Right atrium auricular region (tissue), 2 donors: ENCODE measurements around the gene UBL7. TPM values are rescaled to one million over a fixed set of nuclear protein-coding genes. Genes with fewer than 3 reads are reported as not detected.

Experiments used
- DNase-seq: peaks from one replicate; pipeline ENCODE4 v3.0.0-alpha.2; 2019; ENCODE audit warnings: low spot score
- H3K27ac ChIP-seq, 2 donors: fragments of 200-600 bp; sonication (generic); 1 replicate in 1 of 2; 2 replicates in 1 of 2; pipeline ENCODE4 v1.5.1; 2016 to 2019
- H3K27me3 ChIP-seq, 2 donors: fragments of 200-600 bp; sonication (generic); one replicate each; pipeline versions ENCODE4 v1.5.1 to v1.6.0; 2017 to 2019
- H3K36me3 ChIP-seq: fragments of 200-600 bp; sonication (generic); one replicate; pipeline ENCODE4 v1.5.1; 2016
- H3K4me1 ChIP-seq, 2 donors: fragments of 200-600 bp; sonication (generic); one replicate each; pipeline versions ENCODE4 v1.5.1 to v1.6.0; 2017 to 2019
- H3K4me3 ChIP-seq, 2 donors: fragments of 200-600 bp; sonication (generic); 1 replicate in 1 of 2; 2 replicates in 1 of 2; pipeline ENCODE4 v1.5.1; 2017 to 2019; ENCODE audit warnings: mild to moderate bottlenecking in 1 of 2, moderate library complexity in 1 of 2
- H3K9me3 ChIP-seq, 2 donors: fragments of 200-600 bp; sonication (generic); one replicate each; pipeline ENCODE4 v1.5.1; 2019
- CTCF ChIP-seq, 2 donors: fragments of 200-600 bp; sonication (generic); IDR thresholded peaks; one replicate each; pipeline ENCODE4 v1.5.1; 2019; ENCODE audit warnings: antibody characterized with exemption in 2 of 2
- total RNA-seq, 2 donors: library from RNA; depleted of rRNA; stranded (reverse); fragments of >200 nt; gene quantifications; one replicate each; pipeline ENCODE4 v1.1.0, GENCODE V29; 2016

UBL7 gene
- total RNA-seq, 2 donors from 2014 or later, result 65.4 to 68.2 TPM

DNA sequence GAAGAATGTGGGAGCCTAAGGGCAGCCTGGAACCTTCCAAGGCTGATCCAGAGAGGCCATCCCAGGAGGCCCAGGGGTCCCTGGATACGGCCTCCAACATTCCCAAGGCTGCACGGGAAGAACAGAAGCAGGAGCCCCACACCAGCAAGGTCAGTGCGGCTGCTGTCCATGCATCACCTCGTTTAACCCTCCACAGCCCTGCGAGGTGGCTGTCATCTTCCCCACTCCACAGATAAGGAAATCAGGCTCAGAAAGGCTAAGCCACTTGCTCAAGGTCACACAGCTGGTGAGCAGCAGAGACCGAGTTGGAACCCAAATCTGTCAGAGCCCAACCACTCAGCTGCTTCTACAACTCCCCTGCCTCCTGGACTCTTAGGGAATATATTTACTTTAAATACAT, 48.8 kb downstream of the UBL7 start:
- DNase-seq, result no peak
- H3K27me3 ChIP-seq, result no peaks in the 10 kb centered on the region
- no peak overlapping the region for H3K4me3 ChIP-seq
- TF ChIP-seq CTCF (IDR thresholded peaks at IDR 0.05), result no peak
- peaks cover 6% of the 10 kb centered on the region for H3K36me3 ChIP-seq
- no peak overlapping the region for H3K27ac ChIP-seq
- peaks cover 0 to 7% of the 10 kb centered on the region in 2 donors for H3K4me1 ChIP-seq
- H3K9me3 ChIP-seq, result no peaks in the 10 kb centered on the region

DNA sequence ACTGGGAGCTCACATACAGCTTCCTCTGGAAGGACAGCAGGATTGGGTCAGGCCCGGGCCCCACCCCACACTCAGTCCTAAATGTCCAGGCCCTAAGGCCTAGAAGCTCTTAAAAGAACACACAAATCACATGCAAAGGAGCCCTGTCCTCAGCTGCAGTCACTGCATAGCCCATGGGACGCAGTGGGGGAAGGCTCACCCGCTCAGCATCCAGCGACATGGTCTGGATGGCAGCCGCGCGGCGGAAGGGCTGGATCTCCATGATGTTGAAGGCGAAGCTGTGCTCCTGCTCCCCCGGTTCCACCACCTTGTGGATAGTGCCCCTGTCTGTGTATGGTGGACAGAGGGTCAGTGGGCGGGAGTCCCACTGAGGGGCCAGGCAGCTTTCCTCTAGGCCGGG, 49.3 kb downstream of the UBL7 start:
- Histone ChIP-seq H3K4me3 (no peak overlapping the region), H3K36me3 (peaks cover 6% of the 10 kb centered on the region), H3K9me3 (no peaks in the 10 kb centered on the region), H3K27me3 (no peaks in the 10 kb centered on the region), H3K27ac (no peak overlapping the region), H3K4me1 (peaks cover 0 to 2% of the 10 kb centered on the region in 2 donors)
- no peak for DNase-seq
- no peak for TF ChIP-seq CTCF (IDR thresholded peaks at IDR 0.05)

DNA sequence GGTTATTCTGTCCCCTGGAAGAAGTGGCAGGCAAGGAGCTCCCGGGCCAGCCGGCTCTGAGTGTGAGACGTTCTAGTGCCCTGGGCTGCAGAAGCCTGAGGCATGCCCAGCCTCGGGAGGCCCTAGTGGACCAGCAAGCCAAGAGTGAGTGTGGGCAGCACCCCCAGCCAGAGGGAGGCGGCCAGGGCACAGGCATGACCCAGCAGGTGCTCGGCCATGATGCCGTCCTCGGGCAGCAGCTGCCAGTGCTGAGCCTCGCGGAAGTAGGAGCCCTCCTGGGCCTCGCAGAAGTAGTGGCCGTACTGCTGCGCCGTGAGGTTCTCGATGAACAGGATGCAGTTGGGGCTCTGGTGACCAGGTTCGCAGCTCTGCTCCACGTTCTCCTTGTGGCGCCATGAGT, 50.5 kb downstream of the UBL7 start:
- TF ChIP-seq CTCF (IDR thresholded peaks at IDR 0.05), result no peak
- no peak for DNase-seq
- Histone ChIP-seq H3K4me1 (no peaks in the 10 kb centered on the region), H3K4me3 (no peak overlapping the region), H3K27ac (no peak overlapping the region), H3K36me3 (peaks cover 4% of the 10 kb centered on the region), H3K9me3 (no peaks in the 10 kb centered on the region), H3K27me3 (no peaks in the 10 kb centered on the region)

DNA sequence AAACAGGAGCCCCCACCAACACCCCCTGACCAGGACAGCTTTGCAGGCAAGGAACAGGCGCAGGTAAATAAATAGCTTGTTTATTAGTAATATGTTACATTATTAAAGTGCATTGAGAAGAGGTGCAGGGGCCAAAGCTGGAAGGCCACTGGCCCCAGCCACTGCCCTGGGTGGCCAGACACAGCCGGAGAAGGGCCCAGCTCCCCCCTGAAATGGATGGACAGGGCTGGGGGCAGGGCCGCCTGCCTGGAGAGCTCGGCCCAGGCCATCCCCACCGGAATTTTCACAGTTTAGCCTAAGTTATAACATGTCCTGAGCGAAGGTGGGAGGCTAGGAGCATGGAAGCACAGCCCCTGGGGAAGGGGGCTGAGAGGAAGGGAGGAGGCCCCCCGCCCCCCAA, 51.7 kb downstream of the UBL7 start:
- no peak for DNase-seq
- Histone ChIP-seq H3K27ac (no peak overlapping the region), H3K9me3 (no peaks in the 10 kb centered on the region), H3K4me3 (no peak overlapping the region), H3K36me3 (no peaks in the 10 kb centered on the region), H3K27me3 (no peaks in the 10 kb centered on the region), H3K4me1 (peaks cover 0 to 2% of the 10 kb centered on the region in 2 donors)
- no peak for TF ChIP-seq CTCF (IDR thresholded peaks at IDR 0.05)

GRCh38 chr15:74408815-74409214, 52.1 kb downstream of the UBL7 start:
- DNase-seq, result no peak
- no peak for TF ChIP-seq CTCF (IDR thresholded peaks at IDR 0.05)
- no peaks in the 10 kb centered on the region for H3K27me3 ChIP-seq

GRCh38 chr15:74408385-74408784, 52.6 kb downstream of the UBL7 start:
- H3K4me3 ChIP-seq, result no peak overlapping the region
- H3K27me3 ChIP-seq, result no peaks in the 10 kb centered on the region
- no peaks in the 10 kb centered on the region for H3K9me3 ChIP-seq
- H3K36me3 ChIP-seq, result no peaks in the 10 kb centered on the region
- no peak for TF ChIP-seq CTCF (IDR thresholded peaks at IDR 0.05)
- no peak overlapping the region for H3K27ac ChIP-seq
- DNase-seq, result no peak
- peaks cover 0 to 10% of the 10 kb centered on the region in 2 donors for H3K4me1 ChIP-seq

More at GRCh38 chr15:74408815-74409214, 52.1 kb downstream of the UBL7 start:
- Histone ChIP-seq H3K27ac (no peak overlapping the region), H3K36me3 (no peaks in the 10 kb centered on the region), H3K4me3 (no peak overlapping the region), H3K4me1 (peaks cover 0 to 6% of the 10 kb centered on the region in 2 donors), H3K9me3 (no peaks in the 10 kb centered on the region)
